SK-N-SH (cell line): ENCODE results near the gene HOXB7. TPM values are rescaled to one million over a fixed set of nuclear protein-coding genes. Genes with fewer than 3 reads are reported as not detected.

Experiments
- CTCF ChIA-PET: fragments of 300-600, 350-600 bp; formaldehyde crosslinking; extraction: SDS; loops from one replicate; lab custom pipeline; 2021; lab: Yijun Ruan, JAX
- POLR2A ChIA-PET: fragments of 350-600 bp; sonication (Branson Sonifier 250); formaldehyde crosslinking; extraction: SDS; loops from one replicate; lab custom pipeline; 2020; ENCODE audit warnings: antibody characterized with exemption, inconsistent platforms; lab: Yijun Ruan, JAX
- DNase-seq: peaks from one replicate; pipeline ENCODE4 v3.0.0; 2012
- H2AFZ ChIP-seq: fragments of 200-600 bp; sonication (generic); 2 replicates; pipeline ENCODE4 v1.8.1; 2016; ENCODE audit warnings: antibody characterized with exemption, mild to moderate bottlenecking, low read depth
- H3F3A ChIP-seq: fragments of 200-600 bp; sonication (generic); replicated peaks from 2 replicates; pipeline ENCODE3; 2016; ENCODE audit warnings: antibody characterized with exemption, mild to moderate bottlenecking; ENCODE audit not compliant: insufficient read depth
- H3K27ac ChIP-seq, 2 experiments: fragments of 200-500 bp in 1 of 2; fragments of 200-600 bp in 1 of 2; sonication (Bioruptor generic) in 1 of 2; sonication (generic), shearing (Covaris generic) in 1 of 2; 2 replicates each; pipeline versions ENCODE4 v1.5.1 to v1.6.1; 2014 to 2016; ENCODE audit warnings: low read depth in 2 of 2, inconsistent platforms in 1 of 2, low read length in 1 of 2, mild to moderate bottlenecking in 1 of 2, mixed read lengths in 1 of 2
- H3K27me3 ChIP-seq: fragments of 200-600 bp; sonication (generic), shearing (Covaris generic); 2 replicates; pipeline ENCODE4 v1.6.1; 2016; ENCODE audit warnings: mixed run types; ENCODE audit not compliant: insufficient read depth
- H3K36me3 ChIP-seq, 2 experiments: fragments of 200-500 bp in 1 of 2; fragments of 200-600 bp in 1 of 2; sonication (Bioruptor generic) in 1 of 2; sonication (generic) in 1 of 2; replicated peaks in 1 of 2; 2 replicates each; pipeline versions ENCODE3 to v1.5.1; 2014 to 2016; ENCODE audit warnings: low read length in 1 of 2, mild to moderate bottlenecking in 1 of 2; ENCODE audit not compliant: insufficient read depth in 2 of 2, control insufficient read depth in 1 of 2
- H3K4me1 ChIP-seq, 2 experiments: fragments of 200-500 bp in 1 of 2; fragments of 200-600 bp in 1 of 2; sonication (Bioruptor generic) in 1 of 2; sonication (generic), shearing (Covaris generic) in 1 of 2; 2 replicates each; pipeline versions ENCODE4 v1.5.1 to v1.6.1; 2014 to 2016; ENCODE audit warnings: low read depth in 1 of 2, low read length in 1 of 2, mixed run types in 1 of 2; ENCODE audit not compliant: insufficient read depth in 2 of 2, control insufficient read depth in 1 of 2
- H3K4me2 ChIP-seq: fragments of 200-600 bp; sonication (generic), shearing (Covaris generic); 2 replicates; pipeline ENCODE4 v1.6.1; 2017; ENCODE audit warnings: mixed run types
- H3K4me3 ChIP-seq, 2 experiments: fragments of 200-500 bp in 1 of 2; fragments of 200-600 bp in 1 of 2; sonication (Bioruptor generic) in 1 of 2; sonication (generic), shearing (Covaris generic) in 1 of 2; 2 replicates each; pipeline versions ENCODE4 v1.5.1 to v1.8.1; 2014 to 2016; ENCODE audit warnings: low read depth in 2 of 2, inconsistent platforms in 1 of 2, low read length in 1 of 2, mild to moderate bottlenecking in 1 of 2, mixed read lengths in 1 of 2, moderate library complexity in 1 of 2
- H3K79me2 ChIP-seq: fragments of 200-600 bp; sonication (generic); 2 replicates; pipeline ENCODE4 v1.8.1; 2017; ENCODE audit warnings: mild to moderate bottlenecking; ENCODE audit not compliant: insufficient read depth
- H3K9ac ChIP-seq: fragments of 200-600 bp; sonication (generic); 2 replicates; pipeline ENCODE4 v1.6.1; 2017; ENCODE audit warnings: mixed run types
- H3K9me2 ChIP-seq: fragments of 200-600 bp; sonication (generic); 2 replicates; pipeline ENCODE4 v1.6.1; 2017; ENCODE audit warnings: mixed run types
- H3K9me3 ChIP-seq: fragments of 200-600 bp; sonication (generic); 2 replicates; pipeline ENCODE4 v1.6.1; 2017; ENCODE audit warnings: mixed run types, mild to moderate bottlenecking, moderate library complexity
- H4K20me1 ChIP-seq: fragments of 200-600 bp; sonication (generic); 2 replicates; pipeline ENCODE4 v1.6.1; 2017; ENCODE audit warnings: mild to moderate bottlenecking, mixed run types; ENCODE audit not compliant: insufficient read depth
- EZH2phosphoT487 ChIP-seq: fragments of 200-600 bp; sonication (generic); IDR thresholded peaks from 2 replicates; pipeline ENCODE4 v1.6.1; 2017; ENCODE audit warnings: low read depth, mixed run types, mild to moderate bottlenecking, antibody characterized with exemption, moderate library complexity, borderline replicate concordance
- GATA2 ChIP-seq: sonication (generic); formaldehyde crosslinking; IDR thresholded peaks from 2 replicates; pipeline ENCODE4 v1.5.0; 2020; ENCODE audit warnings: mild to moderate bottlenecking, missing genetic modification reagents
- NRF1 ChIP-seq: IDR thresholded peaks from 2 replicates; pipeline ENCODE4 v1.6.1; 2012; ENCODE audit warnings: low read depth, mild to moderate bottlenecking, low read length
- REST ChIP-seq: IDR thresholded peaks from 2 replicates; pipeline ENCODE4 v1.6.1; 2012; ENCODE audit warnings: mild to moderate bottlenecking, low read depth, low read length, moderate library complexity
- TCF12 ChIP-seq: IDR thresholded peaks from 2 replicates; pipeline ENCODE4 v1.4.0; 2012
- USF1 ChIP-seq: IDR thresholded peaks from 2 replicates; pipeline ENCODE4 v1.4.0; 2012; ENCODE audit warnings: low read depth, borderline replicate concordance
- USF2 ChIP-seq: fragments of 150-350 bp; IDR thresholded peaks from 2 replicates; pipeline ENCODE4 v1.6.1; 2017; ENCODE audit warnings: antibody characterized with exemption, low read length, low read depth, borderline replicate concordance
- WGBS: methylation state at CpG from one replicate; pipeline ENCODE4 v1.1.6; 2017; ENCODE audit warnings: low lambda C conversion rate; 5-methylcytosine and 5-hydroxymethylcytosine counted together
- polyA plus RNA-seq, 3 experiments: library from polyadenylated mRNA; depleted of rRNA; stranded (reverse); fragments of >200 nt; gene quantifications; 2 replicates each; pipeline ENCODE4 v1.2.3, GENCODE V29; 2012

Gene HOXB7
- polyA plus RNA-seq, 1 of the 3 experiments (the other 2 are of a cell fraction) = not detected

GRCh38 chr17:48624118-48624517, 13.3 kb upstream of the HOXB7 start:
- Histone ChIP-seq H2AFZ (no peak overlapping the region), H3K9ac (no peak overlapping the region), H3K9me3 (no peaks in the 10 kb centered on the region), H3K27me3 (peaks cover 98% of the 10 kb centered on the region), H3K4me2 (no peak overlapping the region), H3F3A (no peaks in the 10 kb centered on the region), H3K4me1 (no peaks in the 10 kb centered on the region), H3K9me2 (no peaks in the 10 kb centered on the region), H3K79me2 (no peaks in the 10 kb centered on the region), H3K4me3 (no peak overlapping the region), H4K20me1 (peaks cover 3% of the 10 kb centered on the region; the same call in 1 of the 2 replicates), H3K27ac (no peak overlapping the region), H3K36me3 (no peaks in the 10 kb centered on the region)
- no peak for DNase-seq
- CTCF ChIA-PET = interaction anchor here (0.9 to 7.6 kb wide), 9 partner anchors 11 to 475 kb away, joined by 3 to 50 read pairs (median 7); no protein-coding TSS in a partner anchor
- POLR2A ChIA-PET = no interaction called here
- 24% methylated on average over 5 of the region's 5 CpGs for WGBS
- TF ChIP-seq USF2 = no peak
- TF ChIP-seq USF1 = no peak
- no peak for TF ChIP-seq NRF1
- TF ChIP-seq EZH2phosphoT487 = no peak
- no peak for TF ChIP-seq TCF12

- H3K27me3 ChIP-seq = peaks cover 98% of the 10 kb centered on the region
- ChIA-PET POLR2A (no interaction called here), CTCF (interaction anchor here (0.7 to 7.6 kb wide), 12 partner anchors 10 to 597 kb away, joined by 3 to 50 read pairs (median 5); no protein-coding TSS in a partner anchor)
- no peaks in the 10 kb centered on the region for H3F3A ChIP-seq
- H3K27ac ChIP-seq = no peak overlapping the region
- H3K36me3 ChIP-seq = no peaks in the 10 kb centered on the region
- H3K9me3 ChIP-seq = no peaks in the 10 kb centered on the region
- peaks cover 3% of the 10 kb centered on the region; the same call in 1 of the 2 replicates for H4K20me1 ChIP-seq
- TF ChIP-seq REST (no peak), GATA2 (no peak), EZH2phosphoT487 (no peak; the same call in 1 of the 2 replicates)
- H3K4me1 ChIP-seq = no peaks in the 10 kb centered on the region
- no peak overlapping the region for H3K9ac ChIP-seq
- H2AFZ ChIP-seq = no peak overlapping the region
- H3K4me3 ChIP-seq = no peak overlapping the region
- no peaks in the 10 kb centered on the region for H3K79me2 ChIP-seq
- WGBS = 10% methylated on average over 4 of the region's 4 CpGs
- H3K4me2 ChIP-seq = no peak overlapping the region
- DNase-seq = no peak
- H3K9me2 ChIP-seq = no peaks in the 10 kb centered on the region
Observed at GRCh38 chr17:48623583-48623982, 12.8 kb upstream of the HOXB7 start.
